HG03039 (cell line): ENCODE data around the gene ZFP36.

Source experiments
- ATAC-seq: cut with Tn5 transposase; IDR thresholded peaks from one replicate; pipeline ENCODE4 v1.9.1; 2021; ENCODE audit warnings: mild to moderate bottlenecking, moderate library complexity; ENCODE audit not compliant: unreplicated experiment

The ZFP36 gene

DNA sequence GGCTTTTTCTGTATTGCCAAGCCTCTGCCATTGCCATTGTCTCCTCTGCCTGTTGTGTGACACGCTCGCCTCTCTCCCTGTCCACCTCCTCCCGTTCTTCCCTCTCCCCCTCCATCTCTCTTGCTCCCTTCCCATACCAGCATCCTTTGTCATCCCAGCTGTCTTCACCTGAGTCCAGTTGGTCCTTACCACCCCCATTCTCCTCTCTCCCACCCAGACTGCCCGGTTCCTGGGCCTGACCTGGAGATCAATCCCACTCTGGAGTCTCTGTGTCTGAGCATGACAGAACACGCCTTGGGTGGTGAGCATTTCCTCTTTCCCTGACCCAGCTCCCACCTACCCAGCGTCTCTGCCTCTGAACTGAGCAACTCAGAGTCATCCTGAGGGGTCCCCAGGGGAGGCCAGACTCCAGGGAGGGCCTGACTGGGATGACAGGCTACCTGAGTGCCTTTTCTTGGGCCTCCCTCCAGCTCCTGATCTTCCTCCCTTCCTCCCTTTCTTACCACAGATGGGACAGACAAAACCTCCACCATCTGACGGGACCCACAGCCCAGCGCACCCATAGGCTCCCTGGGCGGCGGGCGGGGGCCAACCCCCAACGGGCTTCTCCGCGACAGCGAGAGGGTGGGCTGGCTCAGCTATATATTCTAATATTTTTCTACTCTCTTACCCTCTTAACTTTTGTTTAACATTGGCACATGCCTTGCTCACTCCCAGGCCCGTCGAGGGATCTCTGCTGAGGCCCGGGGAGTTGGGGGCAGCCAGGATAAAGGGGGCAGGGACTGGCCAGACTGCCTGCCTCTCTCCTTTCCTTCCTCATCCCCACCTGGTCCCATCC is 23.4 kb upstream of the ZFP36 start:
- ATAC-seq = no peak

GRCh38 chr19:39384839-39385568 is 21.6 kb upstream of the ZFP36 start:
- no peak for ATAC-seq

DNA sequence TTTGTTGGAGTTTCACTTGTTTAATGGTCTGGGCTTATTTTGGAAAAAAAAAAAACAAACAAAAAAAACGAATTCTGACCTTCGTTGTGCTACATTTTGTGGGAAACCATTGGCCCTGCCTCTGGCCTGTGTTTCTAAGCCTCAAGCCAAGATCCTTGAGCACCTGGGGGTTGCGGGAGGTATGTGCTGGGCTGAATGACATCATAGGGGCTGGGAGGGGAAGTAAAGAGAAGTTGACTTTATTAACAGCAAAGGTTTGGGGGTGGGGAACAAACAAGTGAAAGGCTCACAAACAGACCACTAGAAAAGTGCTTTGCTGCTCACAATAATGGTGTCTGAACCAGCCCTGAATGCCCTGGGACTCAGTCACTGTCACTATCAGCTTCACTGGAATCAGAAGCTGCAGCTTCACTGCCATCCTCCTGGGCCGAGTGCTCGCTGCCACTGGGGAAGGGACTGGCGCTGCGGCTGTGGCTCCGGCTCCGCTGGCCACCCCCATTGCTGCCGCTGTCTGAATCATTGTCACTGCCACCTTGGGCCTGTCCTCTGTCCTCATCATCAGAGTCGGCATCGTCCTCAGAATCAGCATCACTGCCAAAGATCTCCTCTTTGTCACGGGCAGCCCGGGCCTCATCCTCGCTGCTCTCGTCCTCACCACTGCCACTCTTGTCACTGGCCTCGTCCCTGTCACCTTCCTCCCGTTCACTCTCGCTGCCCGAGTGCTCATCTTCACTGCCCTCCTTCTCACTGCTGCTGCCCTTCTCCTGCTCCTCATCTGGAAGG is 20.8 kb upstream of the ZFP36 start:
- no peak for ATAC-seq

GRCh38 chr19:39386557-39386956 is 20.1 kb upstream of the ZFP36 start:
- ATAC-seq = no peak

DNA sequence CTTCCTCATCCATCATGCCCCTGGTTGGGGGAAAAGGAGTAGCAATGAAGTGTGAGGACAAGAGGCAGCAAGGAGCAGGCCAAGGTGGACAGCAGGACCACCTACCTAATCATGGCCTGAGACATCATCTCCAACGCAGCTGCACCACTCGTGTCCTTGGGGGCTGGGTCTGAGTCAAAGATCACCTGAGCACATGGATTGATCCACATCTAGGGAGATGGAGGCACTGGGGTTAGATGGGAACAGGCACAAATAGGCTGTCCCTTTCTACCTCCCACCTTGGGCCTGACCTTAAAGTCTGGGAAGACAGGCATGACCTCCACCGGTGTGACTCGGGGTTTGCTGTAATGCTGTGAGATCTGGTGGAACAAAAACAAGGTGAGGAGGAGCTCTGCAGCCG is 18.0 kb upstream of the ZFP36 start:
- no peak for ATAC-seq

DNA sequence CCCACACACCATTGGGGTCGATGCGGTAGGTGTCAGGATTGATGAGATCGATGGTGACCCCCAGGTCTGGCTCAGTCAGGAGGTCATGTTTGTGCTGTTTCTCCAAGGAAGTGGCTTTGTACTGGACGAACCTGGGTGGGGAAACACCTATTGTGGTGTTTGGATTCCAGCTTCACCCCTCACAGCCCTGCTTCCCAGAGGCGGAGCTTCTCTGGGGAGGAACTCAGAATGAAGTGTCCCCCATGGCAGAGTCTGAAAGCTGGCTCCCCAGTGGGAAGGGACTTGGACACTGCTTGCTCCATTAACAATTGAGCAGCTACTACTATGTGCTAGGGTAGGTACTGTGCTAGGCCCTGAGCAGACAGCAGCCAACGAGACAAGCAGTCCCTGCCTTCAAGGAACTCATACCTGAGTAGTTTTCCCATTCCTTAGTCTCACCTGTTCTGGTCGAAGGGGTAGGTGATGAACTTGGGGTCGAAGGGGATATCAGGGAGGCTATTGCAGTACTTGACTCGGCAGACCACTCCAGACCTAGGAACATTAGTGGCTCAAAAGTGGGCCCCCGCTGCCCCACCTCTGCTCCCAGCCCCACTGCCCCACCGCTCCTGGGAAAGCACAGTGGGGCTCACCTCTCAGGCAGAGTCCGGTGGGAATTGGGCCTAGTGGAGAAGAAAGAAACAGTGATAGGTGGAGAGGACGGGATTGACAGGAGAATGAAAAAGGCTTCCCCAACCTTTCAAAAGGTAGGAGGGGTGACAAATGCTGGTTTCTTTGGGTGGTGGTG is 16.8 kb upstream of the ZFP36 start:
- no peak for ATAC-seq

- ATAC-seq = no peak
These were observed 16.2 kb upstream of the ZFP36 start for GRCh38 chr19:39390451-39390750.

DNA sequence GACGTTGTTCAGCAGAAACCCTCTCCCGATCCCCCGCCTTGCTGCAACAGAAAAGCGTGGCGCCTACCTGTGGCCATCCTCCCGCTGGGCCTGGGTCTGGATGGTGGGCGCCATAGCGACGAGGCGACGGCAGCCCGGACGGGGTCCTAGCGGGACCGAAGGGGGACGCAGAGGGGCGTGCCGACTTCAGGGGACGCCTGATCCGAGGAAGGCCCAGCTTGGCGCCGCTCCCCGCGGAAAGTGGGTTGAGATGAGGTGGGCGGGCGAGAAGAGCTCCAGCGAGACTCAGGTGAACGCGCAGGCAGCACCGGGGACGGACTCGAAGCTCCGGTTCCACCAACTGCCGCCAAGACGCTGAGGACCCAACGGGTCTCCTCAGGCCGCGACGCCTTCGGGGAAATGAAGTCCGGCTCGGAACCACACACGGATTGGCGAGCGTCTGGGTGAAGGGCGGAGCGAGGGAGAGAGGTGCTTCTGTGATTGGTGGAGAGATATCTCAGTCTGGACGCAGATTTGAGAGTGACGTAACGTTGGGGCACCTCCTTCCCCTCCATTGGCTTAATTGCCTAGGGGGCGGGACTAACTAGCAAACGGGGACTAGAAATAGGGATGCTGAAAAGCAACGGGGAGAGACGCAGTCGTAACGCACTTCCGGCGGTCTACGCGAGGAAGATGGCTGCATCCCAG is 15.8 kb upstream of the ZFP36 start, which contains the start of the genes MED29 and PAF1:
TSS of gene MED29 (plus strand) at position 628 of the 687 bp plus-strand sequence. CDS start at position 673, 45 bp downstream.
TSS of gene PAF1 (minus strand) at position 356 of the 687 bp plus-strand sequence. CDS start at position 114, 242 bp downstream.
- peak; percentile 88 for ATAC-seq

DNA sequence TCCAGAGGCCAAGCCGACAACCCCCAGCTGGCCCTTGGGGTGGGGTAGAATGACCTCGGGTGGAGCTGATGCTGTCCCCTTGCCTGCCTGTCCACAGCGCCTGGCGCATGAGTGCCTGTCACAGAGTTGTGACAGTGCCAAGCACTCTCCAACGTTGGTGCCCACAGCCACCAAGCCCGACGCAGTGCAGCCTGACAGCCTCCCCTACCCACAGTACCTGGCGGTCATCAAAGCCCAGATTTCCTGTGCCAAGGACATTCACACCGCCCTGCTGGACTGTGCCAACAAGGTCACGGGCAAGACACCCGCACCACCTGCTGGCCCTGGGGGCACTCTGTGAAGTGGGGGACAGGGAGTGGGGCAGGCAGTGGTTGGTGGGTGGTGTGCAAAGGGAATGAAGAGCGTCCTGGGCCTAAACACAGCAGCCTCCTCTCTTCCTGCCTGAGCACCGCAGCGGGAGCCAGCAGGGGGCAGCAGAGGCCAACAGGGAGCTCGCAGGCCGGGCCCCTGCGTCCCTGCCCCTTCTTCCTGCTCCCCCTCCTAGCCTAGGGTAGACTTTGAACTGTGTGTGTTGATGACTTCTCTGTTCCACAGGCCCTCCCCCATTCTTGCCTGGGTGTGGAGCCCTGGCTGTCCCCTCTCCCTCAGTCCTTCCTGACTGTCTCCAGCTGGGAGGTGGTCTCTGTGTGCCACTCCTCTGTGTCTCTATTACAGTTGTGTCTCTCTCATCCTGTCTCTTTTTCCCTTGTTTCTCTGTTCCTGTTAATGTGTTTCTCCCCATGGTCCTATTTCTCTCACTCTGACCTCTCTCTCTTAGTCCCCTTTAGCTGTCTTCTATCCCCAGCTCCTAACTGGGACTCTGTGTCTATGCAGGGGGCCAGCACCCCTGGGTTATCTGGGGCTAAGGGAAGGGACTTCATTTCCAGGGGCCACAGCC is 9.0 kb upstream of the ZFP36 start:
- no peak for ATAC-seq

DNA sequence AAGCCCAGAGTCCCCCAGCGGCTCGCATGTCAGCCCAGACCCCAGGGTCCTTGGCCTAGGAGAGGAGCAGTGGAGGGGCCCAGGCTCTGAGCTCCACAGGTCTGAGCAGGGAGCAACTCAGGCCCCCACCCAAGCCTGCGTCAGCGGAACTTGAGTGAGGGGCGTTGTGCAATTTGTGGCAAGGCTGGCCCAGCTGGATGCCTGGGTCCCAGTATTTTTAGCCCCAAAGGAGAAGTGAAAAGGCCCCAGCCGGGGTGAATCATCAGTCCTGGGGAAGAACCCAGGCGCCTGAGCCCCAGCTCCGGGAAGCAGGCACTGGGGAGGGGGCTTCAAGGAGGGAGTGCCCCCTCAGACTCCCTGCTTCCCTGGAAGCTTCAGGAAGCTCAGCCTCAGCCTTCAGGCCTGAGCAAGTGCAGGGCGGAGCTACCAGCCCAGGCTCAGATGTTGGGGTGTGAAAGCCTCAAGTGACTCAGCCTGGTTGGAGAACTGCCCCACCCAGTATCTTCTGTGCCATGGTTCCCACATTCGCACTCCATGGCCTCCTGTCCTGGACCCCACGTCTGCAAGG is 8.3 kb upstream of the ZFP36 start:
- ATAC-seq = no peak

DNA sequence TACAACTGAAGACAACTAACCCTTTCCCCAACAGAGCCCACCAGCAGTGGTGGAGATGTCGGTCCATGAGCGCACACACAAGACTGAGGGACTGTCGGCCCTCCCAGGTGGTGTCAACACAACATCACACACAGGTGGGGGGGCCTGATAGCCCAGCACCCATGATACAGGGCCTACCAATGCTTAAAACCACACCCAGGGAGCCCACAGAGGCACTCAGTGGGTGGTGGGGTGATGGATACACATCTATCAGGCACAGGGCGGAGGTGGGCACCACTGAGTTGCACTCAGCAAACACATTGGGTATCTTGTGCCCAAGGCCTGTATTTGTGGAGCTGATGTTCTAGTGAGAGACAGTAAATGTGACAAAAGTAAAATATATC is 7.0 kb upstream of the ZFP36 start:
- no peak for ATAC-seq

DNA sequence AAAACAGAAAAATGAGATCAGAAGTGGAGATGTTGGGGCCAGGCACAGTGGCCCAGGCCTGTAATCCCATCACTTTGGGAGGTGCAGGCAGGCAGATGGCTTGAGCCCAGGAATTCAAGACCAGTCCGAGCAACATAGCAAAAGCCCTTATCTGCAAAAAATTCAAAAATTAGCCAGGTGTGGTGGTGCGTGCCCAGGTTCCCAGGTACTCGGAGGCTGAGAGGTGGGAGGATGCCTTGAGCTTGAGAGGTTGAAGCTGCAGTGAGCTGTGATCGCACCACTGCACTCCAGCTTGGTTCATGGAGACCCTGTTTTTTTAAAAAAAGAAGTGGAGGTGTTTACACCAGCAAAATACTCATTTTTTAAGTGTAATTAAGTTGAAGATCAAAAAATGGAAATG is 6.6 kb upstream of the ZFP36 start:
- no peak for ATAC-seq

DNA sequence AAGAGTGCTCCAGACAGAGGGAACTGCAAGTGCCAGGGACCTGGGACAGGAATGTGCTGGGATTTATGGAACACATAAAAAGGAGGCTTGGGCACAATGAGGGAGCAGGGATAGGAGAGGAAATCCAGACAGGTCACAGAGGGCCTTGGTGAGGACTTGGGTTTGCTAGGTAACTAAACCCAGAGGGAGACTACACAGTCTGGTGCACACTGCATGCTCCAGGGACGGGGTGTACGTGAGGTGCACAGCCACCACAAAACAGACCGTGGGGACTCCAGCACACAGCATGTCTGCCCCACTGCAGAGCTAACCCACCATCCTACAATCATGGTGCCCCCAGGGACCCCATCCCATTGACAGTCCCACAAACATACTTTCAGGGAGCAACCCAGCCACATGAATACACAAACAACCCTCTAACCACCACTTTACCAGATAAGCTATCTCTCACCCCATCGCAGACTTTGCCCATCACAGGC is 5.5 kb upstream of the ZFP36 start:
- ATAC-seq = no peak

GRCh38 chr19:39401549-39402345 is 4.9 kb upstream of the ZFP36 start:
- ATAC-seq = peak; percentile 1

DNA sequence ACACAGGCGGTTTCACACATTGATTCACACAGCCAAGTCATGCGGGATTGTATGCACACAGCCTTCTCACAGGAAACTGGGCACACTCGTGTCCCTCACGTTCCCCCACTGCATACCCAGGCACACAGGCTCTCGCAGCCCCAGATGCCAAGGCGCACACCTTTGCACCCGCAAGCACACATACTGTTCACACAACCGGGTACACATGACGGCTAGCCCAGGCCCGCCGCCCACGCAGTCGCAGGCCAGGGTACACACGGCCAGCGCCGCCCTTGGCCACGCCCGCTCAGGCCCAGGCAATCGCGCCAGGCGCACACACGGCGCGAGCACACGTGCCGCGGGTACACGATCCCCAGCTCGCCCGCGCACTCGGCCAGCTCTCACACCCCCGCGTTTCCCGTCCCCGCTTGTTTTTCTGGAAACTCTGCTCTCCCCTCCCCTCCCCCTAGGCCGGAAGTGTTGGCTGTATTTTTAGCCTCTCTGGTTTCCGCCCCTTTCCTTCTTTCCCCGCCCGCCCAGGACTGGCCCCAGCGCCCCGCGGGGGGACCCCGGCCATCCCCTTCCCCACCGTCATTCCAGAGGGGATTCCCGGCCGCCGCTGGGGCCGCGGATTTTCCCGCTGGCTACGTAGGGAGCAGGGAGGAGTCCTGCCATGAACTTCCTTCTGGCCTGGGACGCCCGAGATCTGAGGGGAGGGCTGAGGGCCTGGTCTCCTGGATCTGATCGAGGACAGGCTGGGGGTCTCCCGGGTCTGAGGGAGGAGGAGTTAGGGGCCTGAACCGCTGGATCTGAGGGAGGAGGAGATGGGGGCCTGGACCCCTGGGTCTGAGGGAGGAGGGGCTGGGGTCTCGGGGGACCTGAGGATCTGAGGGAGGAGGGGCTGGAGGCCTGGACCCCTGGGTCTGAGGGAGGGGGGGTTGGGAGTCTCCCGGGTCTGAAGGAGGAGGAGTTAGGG is 4.0 kb upstream of the ZFP36 start:
- ATAC-seq = peak; percentile 26
